ENCODE measurements around the gene KRT20.
"Not testable (repeated sequence)": the region's sequence is repeated elsewhere in the genome, so short reads cannot be mapped to it uniquely, and the experiment has no call there.

Gene KRT20

DNA sequence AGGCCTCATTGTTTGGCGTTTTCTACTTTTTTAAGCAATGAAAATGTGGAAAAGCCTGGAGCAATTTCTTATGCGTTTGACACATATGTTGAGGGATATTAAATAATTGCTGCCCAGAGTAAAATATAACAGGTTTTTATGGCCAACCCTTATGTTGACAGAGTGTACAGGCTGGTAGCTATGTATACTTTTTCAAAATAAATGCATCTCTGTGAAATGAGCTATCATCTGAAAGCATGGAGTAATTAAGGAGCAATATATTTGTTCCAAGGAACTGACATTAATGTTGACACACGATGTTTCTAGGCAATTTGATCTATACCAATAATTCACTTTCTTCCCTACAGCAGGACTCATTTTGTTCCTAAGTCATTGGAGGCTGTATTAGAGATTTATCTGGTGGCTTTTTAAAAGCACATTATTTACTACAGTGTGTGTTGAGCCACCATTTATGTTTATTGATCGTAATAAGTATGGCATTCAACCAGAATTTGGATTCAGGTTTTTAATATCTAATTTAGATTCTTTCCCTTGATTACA, 11.9 kb upstream of the KRT20 start:
- DNase-seq: no peak

DNA sequence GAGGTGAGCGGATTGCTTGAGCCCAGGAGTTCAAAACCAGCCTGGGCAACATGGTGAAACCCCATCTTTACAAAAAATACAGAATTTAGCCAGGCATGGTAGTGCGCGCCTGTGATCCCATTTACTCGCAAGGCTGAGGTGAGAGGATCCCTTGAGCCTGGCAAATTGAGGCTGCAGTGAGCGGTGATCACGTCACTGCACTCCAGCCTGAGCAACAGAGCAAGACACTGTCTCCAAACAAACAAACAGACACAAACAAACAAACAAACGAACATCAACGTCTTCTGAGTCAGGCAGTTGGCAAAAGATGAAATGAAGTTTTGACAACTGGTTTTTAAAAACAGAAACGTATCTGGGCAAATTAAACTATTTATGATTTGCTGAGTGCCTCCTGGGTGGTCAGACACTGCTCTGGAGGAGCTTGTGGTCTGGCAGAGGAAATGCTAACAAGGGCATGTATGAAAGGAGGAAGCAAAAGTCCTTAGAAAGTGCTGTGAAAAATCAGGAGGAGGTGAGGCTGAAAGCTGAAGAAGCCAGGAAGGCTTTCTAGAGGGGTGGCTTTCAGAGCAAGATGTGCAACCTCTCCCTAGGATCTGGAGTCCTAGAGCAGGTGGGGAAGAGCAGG, 10.2 kb upstream of the KRT20 start:
- no peak for DNase-seq

DNA sequence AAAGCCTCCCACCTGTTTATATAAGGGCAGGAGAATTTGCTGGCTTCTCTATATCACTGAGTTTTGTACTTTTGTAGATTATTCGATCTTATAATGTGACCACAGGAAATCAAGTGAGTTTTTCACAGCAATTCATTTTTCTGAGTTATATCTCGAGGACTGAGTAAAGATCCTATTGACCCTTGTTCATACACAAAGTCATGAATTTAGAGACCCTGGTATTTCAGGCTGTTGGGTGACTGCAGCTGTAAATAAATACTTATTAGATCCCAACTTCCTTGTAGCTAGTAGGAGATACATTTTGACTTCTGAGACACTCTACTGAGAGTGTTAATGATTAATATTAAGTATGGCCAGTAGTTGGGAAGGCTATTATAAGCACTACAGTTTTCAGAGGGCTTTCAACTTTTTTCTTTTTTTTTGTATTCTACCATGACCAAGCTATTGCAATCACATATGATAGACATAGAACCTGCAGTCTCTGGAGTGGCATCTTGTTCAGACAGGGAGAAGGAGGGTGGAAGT, 3.2 kb upstream of the KRT20 start:
- no peak for DNase-seq

DNA sequence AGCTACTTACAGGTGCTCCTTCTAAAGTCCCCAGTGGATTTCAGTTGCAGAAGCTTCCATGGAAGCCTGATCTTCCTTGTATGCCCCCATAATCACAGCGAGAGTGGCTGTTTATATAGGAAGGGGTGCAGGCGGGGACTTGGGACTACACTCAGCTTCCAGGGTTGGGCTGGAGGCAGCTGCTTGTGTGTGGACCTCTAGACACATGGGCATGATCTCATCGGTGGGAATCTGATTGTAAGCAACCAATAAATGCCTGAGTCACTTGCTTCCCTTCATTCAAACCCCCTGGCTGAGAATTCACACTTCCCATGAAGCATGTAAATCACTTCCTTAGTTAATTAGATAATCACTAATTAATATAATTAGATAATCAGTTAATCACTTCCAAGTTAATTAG, 1.0 kb upstream of the KRT20 start:
- no peak for DNase-seq

DNA sequence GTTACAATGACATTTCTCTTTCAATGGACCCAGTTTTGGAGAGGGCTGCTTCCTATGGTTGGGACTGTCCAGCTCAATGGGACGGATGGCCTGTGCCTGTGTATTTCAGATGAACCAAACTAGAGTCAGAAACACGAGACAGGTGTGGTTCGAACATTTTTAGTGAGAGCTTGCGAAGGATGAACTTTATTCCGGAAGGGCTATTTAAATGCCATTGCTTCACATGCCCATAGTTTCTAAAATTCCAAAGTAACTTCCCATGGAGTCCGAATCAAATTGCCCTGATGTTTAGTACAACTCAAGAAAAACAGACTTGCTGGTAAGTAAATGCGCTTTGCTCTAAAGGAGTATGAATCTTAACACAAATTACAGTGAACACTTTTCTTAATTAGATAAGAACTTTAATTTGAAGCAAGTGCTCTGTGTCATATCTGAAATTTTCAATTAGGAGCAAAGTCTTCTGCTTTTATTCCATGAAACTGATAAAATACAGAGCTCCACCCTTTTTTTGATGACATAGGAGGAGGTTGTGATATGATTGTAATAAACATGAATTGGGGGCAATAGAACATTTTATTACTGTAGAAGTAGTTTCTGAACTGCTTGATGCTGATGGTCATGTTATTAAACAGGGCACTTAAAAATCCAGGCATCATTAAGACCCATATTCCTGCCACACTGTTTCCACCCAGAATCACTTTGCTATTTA, 1.3 kb downstream of the KRT20 start:
- DNase-seq: no peak

DNA sequence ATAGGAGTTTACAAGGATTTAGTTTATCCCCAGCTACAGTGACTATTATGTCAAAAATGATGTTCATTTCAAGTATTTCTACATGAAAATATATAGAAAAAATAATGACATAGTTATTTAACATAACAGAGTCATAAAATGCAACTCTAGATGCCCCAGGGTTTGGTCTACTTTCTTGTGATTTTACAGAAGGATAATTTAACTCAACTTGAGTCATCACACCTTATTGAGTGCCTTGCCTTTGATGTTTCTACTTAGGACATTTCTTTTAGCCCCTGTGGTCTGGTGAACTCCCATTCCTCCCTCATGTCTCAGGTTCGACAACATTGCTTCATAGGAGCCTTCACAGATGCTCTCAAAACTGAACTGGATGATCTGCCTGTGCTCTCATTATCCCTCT, 2.0 kb downstream of the KRT20 start:
- DNase-seq: no peak

DNA sequence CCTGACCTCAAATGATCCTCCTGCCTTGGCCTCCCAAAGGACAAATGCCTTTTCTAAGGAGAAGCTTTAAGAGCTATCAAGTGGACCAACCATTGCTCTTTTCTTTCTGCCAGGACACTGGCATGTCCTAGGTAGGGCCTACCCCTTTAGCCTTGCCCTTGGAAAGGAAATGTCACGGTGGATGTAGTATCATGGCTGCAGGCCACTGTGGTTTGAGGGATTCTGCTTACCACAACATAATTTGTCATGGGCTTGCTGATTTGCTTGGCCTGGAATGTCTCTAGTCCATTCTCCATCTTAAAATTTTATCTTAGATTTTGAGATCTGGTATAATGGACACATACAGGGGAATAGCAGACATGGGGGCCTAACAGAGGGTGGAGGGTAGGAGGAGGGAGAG, 6.0 kb downstream of the KRT20 start:
- DNase-seq: no peak

DNA sequence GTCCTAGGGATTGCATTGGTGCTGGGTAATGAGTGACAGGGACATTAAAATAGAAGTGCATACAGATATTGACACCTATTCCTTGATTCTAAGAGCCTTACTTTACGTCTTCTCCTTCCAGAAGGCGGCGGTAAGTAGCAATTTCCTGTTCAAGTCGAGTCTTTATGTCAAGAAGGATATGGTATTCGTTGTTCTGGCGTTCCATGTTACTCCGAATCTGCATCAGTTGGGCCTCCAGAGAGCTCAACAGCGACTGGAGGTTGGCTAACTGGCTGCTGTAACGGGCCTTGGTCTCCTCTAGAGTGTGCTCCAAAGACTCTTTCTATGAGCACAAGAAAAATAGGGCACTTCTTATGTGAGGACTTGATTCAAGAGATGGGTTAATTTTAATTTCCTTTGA, 7.0 kb downstream of the KRT20 start:
- DNase-seq: no peak

DNA sequence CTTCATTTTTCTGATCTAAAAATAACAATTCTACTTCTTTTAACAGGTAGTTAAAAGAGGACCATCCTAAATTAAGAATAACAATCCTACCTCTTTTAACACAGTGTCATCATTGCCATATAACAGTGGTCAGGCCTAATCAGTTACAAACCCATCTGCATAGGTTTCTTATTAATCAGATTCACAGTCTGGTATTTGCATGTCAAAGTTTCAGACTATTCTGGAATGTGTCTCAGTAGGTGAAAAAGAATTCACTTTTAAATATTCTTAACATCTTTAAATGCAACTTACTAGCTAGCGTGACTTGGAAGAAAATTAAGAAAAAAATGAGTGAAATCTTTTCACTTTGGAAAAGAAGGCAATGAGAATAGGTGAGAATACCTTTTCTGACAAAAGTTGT, 11.2 kb downstream of the KRT20 start:
- DNase-seq: no peak

DNA sequence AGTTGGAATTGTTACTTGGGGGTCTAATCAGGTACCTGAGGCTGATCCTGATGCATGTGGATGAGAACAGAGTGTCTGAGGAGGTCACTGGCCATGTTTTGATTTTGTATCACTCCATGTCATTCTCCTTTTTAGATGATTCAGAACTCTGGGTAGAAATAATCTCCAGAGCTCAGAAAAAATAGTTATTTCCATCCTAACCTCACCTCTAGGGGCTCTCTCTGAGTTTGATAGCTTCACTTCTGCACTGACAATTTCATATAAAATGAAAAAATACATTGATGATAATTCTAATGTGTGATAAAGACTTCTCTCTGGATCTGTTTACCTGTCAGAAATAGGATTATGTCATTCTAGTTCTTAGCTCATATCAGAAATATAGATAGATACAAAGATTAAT, 11.8 kb downstream of the KRT20 start:
- DNase-seq: no peak

DNA sequence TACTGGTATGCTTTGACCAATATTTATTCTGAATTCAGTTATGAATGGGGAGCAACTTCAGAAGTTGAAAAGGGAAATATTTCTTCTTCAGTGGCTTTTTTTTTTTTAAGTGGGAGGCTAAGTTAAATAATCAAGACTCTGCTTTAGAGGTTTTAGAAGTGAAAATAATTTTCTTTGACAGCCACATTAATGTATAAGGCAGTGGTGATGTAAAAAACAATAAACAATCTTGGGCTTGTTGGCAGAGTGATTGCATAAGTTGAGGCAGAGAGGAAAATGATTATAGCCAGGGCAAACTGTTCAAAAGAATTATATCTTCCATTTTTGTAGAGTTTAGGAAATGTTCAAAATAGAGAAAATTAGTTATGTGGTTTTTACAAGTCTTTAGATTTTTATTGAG, 12.6 kb downstream of the KRT20 start:
- DNase-seq: no peak

DNA sequence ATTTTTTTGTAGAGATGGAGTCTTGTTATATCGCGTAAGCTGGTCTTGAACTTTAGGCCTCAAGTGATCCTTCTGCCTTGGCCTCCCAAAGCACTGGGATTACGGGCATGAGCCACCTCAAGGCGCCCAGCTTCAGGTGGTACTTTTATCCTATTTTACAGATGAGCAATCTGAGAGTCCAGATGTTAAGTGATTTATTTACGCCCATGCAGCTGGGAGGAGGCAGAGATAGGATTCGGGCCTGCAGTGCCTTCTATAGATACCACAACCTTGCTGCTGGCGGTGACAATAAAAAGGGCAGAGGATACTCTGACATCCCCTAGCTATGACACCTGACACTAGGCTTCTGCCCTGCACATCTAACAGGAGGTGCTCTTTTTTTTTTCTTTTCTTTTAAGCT, 13.7 kb downstream of the KRT20 start:
- no peak for DNase-seq

DNA sequence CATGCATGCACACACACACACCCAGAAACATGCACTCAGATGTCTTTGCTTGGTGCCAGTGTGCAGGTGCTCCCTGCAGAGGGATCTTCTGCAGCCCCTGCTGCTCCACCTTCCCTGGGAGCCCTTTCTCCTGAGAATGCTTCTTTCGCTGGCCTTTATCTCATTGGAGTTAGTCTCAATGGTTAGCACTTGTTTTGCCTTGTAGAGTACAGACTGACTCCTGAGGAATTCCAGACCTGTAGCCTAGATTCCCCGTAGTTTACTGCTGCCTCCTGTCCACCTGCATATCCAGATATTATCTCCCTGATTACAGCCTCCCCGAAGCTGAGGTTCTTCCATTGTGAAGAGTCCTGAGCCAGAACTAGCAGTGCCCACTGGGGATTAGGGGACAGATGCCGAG, 14.9 kb downstream of the KRT20 start:
- DNase-seq: no peak

DNA sequence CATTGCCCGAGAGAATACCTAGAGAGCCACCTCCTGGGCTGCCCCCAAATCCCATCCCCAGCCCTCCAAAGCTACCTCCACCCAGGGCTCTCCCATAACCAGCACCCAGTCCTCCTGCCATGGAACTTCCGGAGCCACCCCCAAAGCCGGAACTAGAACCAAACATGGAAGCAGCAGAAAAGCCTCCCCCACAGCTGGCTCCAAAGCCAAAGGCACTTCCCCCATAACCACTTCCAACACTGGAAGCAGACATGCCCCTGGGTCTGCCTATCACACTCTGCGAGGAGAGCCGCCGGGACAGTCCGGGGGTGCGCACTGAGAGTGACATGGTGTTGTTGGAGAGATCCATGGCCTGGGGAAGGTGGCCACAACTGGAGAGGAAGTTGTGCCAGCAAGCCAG, 18.2 kb downstream of the KRT20 start, which contains the start of gene KRT12:
Gene KRT12 (minus strand): TSS at position 386 of the 400 bp plus-strand sequence. CDS start 37 bp downstream, at position 349.
- no peak for DNase-seq

DNA sequence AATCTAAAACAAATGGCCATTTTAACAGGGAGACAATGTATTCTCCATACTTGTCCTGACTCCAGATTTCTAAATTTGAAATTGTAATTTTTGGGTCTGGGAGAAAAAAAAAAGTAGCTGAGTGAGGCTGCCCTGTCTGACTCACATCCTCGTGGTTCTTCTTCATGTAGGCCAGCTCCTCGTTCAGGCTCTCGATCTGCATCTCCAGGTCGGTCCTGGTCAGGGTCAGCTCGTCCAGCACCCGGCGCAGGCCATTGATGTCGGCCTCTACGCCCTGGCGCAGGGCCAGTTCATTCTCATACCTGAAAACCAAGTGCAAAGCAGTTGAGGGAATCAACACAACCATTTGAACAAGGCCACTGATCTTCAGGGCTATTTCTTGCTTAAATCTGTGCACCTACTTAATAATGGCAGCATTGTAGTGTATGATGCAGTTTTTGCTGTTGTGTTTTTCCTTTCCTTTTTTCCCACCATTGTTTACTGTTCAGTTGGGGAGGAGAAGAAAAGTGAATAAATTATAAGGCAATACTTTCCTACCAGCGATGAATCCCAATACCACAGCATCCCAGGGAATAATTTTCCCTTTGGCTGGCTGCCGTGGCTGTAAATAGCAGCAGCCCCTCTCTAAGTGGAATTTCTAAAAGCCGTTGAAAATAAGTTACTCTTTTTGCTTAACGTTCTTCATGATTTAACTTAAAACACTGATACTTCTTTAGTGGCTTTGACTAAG, 20.2 kb downstream of the KRT20 start:
- DNase-seq: no peak

DNA sequence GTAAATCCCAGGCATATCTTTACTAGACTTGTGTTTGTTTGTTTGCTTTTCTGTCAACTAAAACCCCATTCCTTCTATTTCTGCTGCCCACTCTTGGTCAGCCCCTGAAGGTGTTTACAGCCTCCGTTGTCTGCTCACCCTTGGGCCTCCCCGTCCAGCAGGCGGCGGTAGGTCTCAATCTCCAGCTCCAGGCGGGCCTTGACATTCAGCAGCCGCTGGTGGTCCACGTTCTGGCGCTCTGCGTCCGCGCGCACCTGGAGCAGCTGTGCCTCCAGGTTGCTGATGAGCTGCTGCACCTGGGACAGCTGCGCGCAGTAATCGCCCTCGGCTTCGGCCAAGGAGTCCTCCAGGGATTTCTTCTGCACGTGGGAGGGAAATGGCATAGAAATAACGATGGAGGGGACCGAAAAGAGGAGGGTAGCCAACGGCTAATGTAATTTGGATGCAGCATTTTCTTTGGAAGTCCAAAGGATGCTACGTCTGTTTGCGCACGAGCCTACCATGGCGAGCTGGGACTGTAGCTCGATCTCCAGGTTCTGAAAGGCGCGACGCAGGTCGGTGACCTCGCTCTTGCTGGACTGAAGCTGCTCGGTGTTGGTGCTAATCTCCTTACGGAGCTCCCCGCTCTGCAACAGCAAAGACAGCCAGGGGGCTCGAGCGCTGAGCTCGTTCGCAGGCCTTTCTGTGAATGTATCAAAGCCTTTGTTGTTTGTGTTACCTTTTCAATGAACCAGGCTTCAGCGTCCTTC, 21.9 kb downstream of the KRT20 start:
- no peak for DNase-seq

DNA sequence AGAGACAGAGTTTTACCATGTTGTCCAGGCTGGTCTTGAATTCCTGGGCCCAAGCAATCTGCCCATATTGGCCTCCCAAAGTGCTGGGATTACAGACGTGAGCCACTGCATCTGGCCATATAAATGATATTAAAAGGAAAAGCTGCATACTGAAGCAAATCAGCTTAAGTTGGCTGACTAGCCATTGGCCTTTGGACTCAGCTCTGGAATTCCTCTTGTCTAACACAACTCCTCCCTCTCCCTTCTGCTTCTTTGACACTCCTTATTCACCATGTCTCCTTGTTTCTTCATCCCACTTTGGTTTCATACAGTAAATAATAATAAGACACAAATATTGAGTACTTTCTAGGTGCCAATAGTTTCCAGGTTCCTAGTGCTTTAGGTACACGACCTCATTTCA, 25.5 kb downstream of the KRT20 start:
- no peak for DNase-seq

DNA sequence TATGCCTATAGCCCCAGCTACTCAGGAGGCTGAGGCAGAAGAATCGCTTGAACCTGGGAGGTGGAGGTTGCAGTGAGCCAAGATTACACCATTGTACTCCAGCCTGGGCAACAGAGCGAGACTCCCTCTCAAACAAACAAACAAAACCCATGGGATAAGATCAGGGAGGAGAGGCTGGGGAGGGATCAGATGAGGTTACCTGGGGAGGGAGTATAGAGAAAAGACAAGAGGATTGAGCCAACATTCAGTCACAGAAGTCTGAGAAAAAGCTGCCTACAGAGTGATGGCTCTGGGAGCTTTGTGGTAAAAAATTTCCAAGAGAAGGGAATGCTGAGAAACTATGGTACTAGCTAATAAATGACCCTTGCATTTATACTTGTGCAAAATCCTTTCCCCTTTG, 26.4 kb downstream of the KRT20 start:
- DNase-seq: not testable (repeated sequence)

DNA sequence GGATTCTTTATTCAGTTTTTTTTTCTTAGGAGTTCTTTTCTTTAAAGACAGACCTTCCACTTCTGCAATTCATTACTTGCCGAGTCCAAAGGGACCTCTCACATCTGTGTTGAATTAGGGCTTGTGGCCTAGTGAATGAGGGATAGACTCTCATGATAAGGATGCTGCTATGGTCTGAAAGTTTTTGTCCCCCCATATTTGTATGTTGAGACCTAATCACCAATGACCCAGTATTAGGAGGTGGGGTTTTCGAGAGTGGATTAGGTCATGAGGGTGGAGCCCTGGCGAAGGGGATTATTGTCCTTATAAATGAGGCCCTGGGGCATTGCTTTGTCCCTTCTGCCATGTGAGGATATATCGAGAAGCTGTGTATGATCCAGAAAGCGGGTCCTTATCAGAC, 27.5 kb downstream of the KRT20 start:
- DNase-seq: no peak

DNA sequence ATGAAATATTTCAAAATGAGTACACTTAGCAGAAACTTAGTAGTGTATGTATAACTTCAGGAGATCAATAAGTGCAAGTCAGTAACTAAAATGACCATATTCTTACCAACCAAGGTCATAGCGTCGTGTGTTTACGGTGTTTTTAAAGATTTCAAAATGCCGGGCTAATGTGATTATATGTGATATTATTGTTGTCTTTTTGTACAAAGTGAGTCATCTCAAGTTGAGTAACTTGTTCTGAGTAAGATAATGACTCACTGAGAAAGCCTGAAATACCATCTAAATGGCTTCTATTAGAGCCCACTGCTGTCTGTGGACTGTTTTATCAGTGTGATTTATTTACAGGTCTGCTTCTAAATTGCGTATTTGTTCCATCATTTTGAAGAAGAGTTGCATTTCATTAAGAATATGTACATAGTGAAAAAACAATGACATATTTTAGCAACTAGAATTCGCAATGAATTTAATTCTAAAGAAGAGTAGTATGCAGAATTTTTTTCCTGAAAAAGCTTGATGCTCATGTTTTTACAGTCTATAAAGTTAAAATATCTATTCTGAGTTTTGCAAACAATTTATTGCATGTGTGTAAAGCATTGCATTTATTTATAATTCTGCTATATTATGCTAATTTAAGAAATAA, 30.7 kb downstream of the KRT20 start:
- no peak for DNase-seq

DNA sequence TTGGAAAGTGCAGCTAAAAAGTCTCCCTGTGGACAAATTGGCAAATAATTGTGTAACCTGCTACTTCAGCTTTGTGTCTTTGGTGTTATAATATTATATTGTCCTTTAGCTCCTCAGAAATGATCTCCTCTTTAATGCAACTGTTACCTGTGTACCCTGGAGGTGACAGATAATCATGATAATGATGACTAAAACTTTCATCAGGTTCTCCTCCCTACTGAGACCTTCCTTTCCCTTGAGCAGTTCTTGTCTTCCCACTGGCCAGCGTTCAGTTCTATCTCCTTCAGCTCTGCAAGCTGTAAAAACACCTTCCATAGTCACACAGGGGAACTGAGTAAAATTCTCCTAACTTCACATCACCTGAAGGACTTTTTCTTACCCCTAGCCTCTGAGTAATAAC, 32.7 kb downstream of the KRT20 start:
- DNase-seq: no peak

DNA sequence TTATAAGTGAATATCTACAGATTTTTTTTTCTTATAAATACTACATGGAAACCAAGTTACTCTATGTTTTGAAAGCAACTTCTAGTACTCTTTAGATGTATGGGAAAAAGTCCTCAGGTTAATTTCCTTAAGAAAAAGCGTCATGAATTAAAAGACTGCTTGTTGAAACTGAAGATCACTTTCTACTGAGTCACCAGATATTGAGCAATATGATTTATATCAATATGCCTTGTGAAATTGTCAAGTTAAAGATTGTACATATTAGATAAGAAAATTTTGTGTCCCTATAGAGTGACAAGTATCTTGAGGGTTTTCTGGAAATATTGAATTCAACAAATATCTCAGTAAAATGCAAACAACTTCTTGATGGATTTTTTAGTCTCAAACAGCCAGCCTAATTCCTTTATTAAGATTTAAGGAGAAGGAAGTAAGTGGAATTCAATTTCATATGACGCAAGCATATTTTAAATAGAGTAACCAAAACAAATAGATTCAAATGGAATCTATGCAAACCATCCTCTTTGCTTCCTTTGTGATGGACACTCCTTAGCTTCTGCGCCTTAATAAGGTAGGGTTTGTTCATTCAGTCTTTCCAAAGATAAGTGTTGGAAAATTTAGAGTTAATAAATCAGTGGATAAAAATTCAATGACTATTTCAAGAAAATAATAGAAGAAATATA, 34.6 kb downstream of the KRT20 start:
- DNase-seq: no peak

Data from T-helper 9 cell (primary cell).